ENCODE data around the gene RNF11.

Gene RNF11

GRCh38 chr1:51320967-51321923 is 85.2 kb downstream of the RNF11 start:
- no peak for DNase-seq

GRCh38 chr1:51321924-51322280 is 85.8 kb downstream of the RNF11 start:
- no peak for DNase-seq

DNA sequence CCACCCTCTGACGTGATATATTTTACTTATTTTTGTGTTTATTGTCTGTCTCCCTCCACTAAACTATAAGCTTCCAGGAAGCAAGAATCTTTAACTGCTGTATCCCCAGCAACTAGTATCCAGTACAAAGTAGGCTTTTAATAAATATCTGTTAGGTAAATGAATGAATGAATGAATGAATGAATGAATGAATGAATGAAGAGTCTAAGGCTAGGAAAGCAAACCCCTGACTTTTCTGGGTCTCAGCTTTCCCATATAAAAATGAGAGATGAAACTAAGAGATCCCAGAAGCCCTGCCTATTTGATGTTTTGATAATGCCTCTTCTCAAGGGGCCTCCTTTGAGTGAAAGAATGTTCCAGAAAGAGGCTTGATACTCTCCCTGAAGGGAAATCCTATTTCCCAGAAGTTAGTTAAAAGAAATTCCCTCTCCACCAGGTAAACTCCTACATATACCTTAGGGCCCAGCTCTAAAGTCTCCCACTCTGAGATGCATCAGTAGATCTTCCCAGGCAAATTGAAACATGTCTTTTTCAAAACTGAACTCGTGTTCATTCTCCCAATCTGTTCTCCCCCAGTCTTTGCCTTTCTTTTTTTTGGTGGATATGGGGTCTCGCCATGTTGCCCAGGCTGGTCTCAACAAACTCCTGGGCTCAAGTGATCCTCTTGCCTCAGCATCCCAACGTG is 86.5 kb downstream of the RNF11 start:
- no peak for DNase-seq
